GM19238 (cell line): ENCODE measurements around the gene PPM1E.

ENCODE experiments used
- DNase-seq: peaks from one replicate; pipeline ENCODE4 v3.0.0; 2011; ENCODE audit warnings: low spot score; ENCODE audit not compliant: insufficient read length

Gene PPM1E

DNA sequence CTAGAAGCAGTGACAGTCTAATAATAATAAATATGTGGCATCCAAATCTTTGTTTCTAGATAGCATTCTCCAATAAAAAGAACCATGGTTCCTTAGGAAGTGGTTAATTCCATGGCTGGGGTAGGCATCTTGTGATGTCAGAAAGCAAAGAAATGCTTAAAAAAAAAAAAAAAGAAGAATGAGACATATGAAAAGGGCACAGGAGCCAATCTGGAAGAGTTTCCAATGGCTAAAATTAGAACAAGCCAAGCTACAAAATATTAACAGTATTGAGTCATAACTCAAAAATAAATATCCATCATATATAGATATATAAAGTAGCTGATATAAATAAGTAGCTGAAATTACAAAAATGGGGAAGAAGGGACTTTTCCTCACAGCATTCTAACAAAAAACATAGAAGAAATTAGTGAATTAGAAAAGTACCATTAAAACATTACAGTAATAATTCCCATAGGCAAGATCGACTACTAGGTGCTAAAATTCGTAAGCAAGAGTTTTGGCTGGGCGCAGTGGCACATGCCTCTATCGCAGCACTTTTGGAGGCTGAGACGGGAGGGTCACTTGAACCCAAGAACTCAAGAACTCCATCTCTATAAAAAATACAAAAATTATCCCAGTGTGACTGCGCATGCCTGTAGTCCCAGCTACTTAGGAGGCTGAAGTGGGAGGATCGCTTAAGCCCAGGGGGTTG is 239.7 kb downstream of the PPM1E start:
- no peak for DNase-seq

DNA sequence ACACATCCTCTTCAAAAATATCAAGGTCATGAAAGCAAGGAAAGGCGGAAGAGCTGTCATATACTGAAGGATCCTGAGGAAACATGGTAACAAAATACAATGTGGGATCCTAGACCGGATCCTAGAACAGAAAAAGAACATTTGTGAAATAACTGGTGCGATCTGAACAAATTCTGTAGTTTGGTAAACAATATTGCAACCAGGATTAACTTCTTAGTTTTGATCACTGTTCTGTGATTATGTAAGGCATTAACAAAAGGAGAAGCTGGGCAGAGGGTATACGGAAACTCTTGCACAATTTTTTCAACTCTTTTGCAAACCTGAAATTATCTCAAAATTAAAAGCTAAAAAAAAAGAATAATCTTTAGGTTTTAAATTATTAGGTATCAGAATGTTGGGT is 241.3 kb downstream of the PPM1E start:
- DNase-seq, result no peak

- no peak for DNase-seq
These were observed 242.3 kb downstream of the PPM1E start for GRCh38 chr17:58997756-58998553.

- DNase-seq, result no peak
These were observed 243.2 kb downstream of the PPM1E start for GRCh38 chr17:58998871-58999270.

GRCh38 chr17:58999500-58999899 is 243.8 kb downstream of the PPM1E start:
- no peak for DNase-seq

DNA sequence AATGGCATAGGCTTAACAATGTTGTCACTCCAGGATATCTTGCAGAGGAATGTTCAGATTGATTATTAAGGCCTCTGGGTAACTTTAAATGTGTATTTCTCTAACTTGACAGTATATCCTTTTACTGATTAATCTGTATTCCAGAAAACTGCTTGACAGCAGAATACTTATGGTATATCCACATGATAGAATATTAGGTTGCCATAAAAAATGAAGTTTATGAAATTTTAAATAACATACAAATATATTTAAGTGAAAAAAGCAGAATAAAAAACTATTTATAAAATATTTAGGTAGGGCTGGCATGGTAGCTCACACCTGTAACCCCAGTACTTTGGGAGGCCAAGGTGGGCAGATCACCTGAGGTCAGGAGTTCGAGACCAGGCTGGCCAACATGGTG is 244.4 kb downstream of the PPM1E start:
- no peak for DNase-seq

- DNase-seq, result peak; percentile 58
These were observed 245.6 kb downstream of the PPM1E start for GRCh38 chr17:59001158-59001814.

- DNase-seq, result no peak
These were observed 246.5 kb downstream of the PPM1E start for GRCh38 chr17:59002126-59002525.

DNA sequence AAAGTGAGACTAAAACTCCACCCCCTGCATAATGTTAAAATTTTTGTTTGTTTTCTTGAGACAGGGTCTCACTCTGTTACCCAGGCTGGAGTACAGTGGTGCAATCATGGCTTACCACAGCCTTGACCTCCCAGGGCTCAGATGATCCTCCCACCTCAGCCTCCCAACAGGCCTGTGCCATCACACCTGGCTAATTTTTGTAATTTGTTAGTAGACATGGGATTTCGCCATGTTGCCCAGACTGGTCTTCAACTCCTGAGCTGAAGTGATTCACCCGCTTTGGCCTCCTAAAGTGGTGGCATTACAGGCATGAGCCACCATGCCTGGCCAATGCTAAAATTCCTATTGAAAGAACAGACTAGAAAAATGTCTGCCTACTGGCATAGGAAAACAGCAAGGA is 247.2 kb downstream of the PPM1E start:
- no peak for DNase-seq

DNA sequence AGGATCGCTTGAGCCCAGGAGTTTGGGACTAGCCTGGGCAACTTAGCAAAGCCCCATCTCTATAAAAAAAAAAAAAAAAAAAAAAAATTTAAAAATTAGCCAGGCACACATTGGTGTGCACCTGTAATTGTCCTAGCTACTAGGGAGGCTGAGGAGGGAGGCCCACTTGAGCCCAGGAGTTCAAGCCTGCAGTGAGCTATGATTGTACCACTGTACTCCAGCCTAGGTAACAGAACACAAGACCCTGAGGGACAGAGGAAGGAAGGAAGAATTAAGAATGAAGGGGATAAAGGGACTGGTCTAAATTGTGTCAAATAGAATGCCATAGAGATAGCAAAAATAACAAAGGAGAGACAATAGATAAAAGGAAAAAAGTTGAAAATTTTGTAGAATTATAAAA is 248.2 kb downstream of the PPM1E start:
- DNase-seq, result no peak

GRCh38 chr17:59004338-59005111 is 248.9 kb downstream of the PPM1E start:
- DNase-seq, result peak; percentile 13

- DNase-seq, result no peak
These were observed 252.3 kb downstream of the PPM1E start for GRCh38 chr17:59007995-59008394.

DNA sequence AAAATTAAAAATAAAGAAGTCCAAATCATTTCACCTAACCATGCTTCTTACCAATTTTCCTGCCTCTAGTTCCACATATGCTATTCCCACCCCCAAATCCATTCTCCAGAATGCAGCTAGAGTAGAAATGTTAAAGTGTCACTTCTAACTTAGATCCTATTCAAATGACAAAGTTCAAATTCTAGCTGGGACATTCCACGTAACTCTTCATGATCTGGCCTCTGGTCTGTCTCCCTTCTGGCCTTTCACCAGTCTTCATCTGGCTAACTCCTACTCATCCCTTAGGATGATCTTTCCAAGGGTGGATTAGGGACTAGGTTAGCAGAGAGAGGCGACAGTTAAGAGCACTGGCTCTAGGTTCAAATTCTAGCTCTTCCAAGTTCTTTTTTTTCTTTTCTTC is 253.1 kb downstream of the PPM1E start:
- DNase-seq, result no peak

GRCh38 chr17:59010026-59010425 is 254.4 kb downstream of the PPM1E start:
- no peak for DNase-seq

DNA sequence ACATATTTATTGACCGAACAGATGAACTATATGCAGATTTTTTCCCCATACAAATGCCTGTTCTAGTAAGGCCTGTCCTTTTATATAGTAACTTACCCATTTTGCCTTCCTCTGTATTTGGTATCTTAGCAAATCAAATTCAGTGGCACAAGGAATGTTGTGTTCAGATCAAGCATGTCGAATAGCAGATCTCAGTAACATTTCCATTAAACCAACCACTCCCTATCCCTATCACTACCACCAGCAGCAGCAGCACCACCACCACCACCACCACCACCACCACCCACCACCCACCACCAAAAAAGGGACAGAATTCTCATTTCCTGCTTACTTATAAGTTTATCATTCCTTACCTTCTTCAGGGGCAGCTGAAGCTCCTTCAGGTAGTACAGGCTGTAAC is 256.3 kb downstream of the PPM1E start:
- no peak for DNase-seq

DNA sequence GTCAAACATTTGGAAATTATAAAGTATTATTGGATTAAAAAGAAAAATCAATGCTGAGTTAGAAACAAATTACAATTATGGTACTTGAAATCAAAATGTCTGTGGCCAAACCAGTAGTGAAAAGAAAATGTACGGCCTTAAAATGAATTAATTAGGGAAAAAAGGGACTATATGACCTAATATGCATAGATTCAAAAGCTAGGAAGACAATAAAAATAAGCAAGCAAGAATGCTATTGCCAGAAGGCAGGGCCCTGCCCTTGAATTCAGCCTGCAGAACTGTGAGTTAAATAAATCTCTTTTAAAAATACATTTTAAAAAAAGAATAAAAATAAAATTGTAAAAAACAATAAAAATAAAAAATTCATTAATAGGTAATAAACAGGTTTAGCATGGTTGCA is 262.4 kb downstream of the PPM1E start:
- DNase-seq, result no peak

- DNase-seq, result no peak
These were observed 269.3 kb downstream of the PPM1E start for GRCh38 chr17:59024916-59025315.

GRCh38 chr17:59026176-59026939 is 270.7 kb downstream of the PPM1E start:
- no peak for DNase-seq

GRCh38 chr17:59027750-59028149 is 272.1 kb downstream of the PPM1E start:
- no peak for DNase-seq

- no peak for DNase-seq
These were observed 272.7 kb downstream of the PPM1E start for GRCh38 chr17:59028328-59028727.

- DNase-seq, result no peak
These were observed 275.2 kb downstream of the PPM1E start for GRCh38 chr17:59030811-59031210.
